SU-DHL-6 (cell line): ENCODE data around the gene MEFV.

Experiments
- H2AFZ ChIP-seq: fragments of 200-600 bp; sonication (generic); 2 replicates; pipeline ENCODE4 v1.6.1; 2014; ENCODE audit warnings: low read depth, mild to moderate bottlenecking, moderate library complexity, mixed read lengths, antibody characterized with exemption, low read length; ENCODE audit not compliant: severe bottlenecking
- H3F3A ChIP-seq: fragments of 200-600 bp; shearing (Covaris generic); 2 replicates; pipeline ENCODE4 v1.6.0; 2016; ENCODE audit warnings: antibody characterized with exemption, mild to moderate bottlenecking; ENCODE audit not compliant: insufficient read depth
- H3K27ac ChIP-seq: fragments of 200-600 bp; sonication (generic); 2 replicates; pipeline ENCODE4 v1.5.1; 2016; ENCODE audit warnings: low read depth, mild to moderate bottlenecking, low read length, moderate library complexity, mixed read lengths
- H3K27me3 ChIP-seq: fragments of 200-600 bp; sonication (generic), shearing (Covaris generic); 2 replicates; pipeline ENCODE4 v1.6.0; 2014; ENCODE audit warnings: mild to moderate bottlenecking, low read length
- H3K36me3 ChIP-seq: fragments of 200-600 bp; sonication (generic); 2 replicates; pipeline ENCODE4 v1.6.1; 2014; ENCODE audit warnings: mild to moderate bottlenecking, low read length, mixed read lengths
- H3K4me2 ChIP-seq: fragments of 300-600, 200-600 bp; shearing (Covaris generic), sonication (generic); 2 replicates; pipeline ENCODE4 v1.6.0; 2014; ENCODE audit warnings: low read length, low read depth, mild to moderate bottlenecking; ENCODE audit not compliant: poor library complexity, severe bottlenecking
- H3K4me3 ChIP-seq: fragments of 200-600 bp; sonication (generic); 2 replicates; pipeline ENCODE4 v1.5.1; 2014; ENCODE audit warnings: antibody characterized with exemption, low read length, mild to moderate bottlenecking, mixed read lengths; ENCODE audit not compliant: insufficient read depth, poor library complexity, severe bottlenecking
- H3K79me2 ChIP-seq: fragments of 200-600 bp; sonication (generic); 2 replicates; pipeline ENCODE4 v1.6.1; 2014; ENCODE audit warnings: mild to moderate bottlenecking, low read length, moderate library complexity; ENCODE audit not compliant: insufficient read depth
- H3K9ac ChIP-seq: fragments of 200-600 bp; sonication (generic); 2 replicates; pipeline ENCODE4 v1.7.0; 2014; ENCODE audit warnings: mild to moderate bottlenecking, low read length
- H3K9me2 ChIP-seq: fragments of 200-600 bp; sonication (generic); replicated peaks from 2 replicates; pipeline ENCODE4 v1.6.1; 2014; ENCODE audit warnings: low read length; ENCODE audit not compliant: insufficient read depth
- H3K9me3 ChIP-seq: fragments of 200-600 bp; sonication (generic); 2 replicates; pipeline ENCODE4 v1.6.1; 2014; ENCODE audit warnings: low read length, mixed read lengths; ENCODE audit not compliant: insufficient read depth
- H4K20me1 ChIP-seq: fragments of 200-600 bp; sonication (generic); 2 replicates; pipeline ENCODE4 v1.6.1; 2014; ENCODE audit warnings: low read depth, mild to moderate bottlenecking, antibody characterized with exemption, low read length, moderate library complexity, mixed read lengths
- EZH2phosphoT487 ChIP-seq: fragments of 200-600 bp; sonication (generic), shearing (Covaris generic); conservative IDR thresholded peaks from 2 replicates; pipeline ENCODE4 v1.6.1; 2018; ENCODE audit warnings: mild to moderate bottlenecking, antibody characterized with exemption, low read length, moderate library complexity, mixed read lengths
- TF ChIP-seq, protein P1 (sequence below): fragments of 200-600 bp; sonication (generic); IDR thresholded peaks from one replicate; pipeline ENCODE4 v1.5.1; 2017; ENCODE audit warnings: antibody characterized with exemption, mild to moderate bottlenecking, low read length, moderate library complexity; ENCODE audit not compliant: insufficient read depth, poor library complexity, severe bottlenecking

MEFV gene

DNA sequence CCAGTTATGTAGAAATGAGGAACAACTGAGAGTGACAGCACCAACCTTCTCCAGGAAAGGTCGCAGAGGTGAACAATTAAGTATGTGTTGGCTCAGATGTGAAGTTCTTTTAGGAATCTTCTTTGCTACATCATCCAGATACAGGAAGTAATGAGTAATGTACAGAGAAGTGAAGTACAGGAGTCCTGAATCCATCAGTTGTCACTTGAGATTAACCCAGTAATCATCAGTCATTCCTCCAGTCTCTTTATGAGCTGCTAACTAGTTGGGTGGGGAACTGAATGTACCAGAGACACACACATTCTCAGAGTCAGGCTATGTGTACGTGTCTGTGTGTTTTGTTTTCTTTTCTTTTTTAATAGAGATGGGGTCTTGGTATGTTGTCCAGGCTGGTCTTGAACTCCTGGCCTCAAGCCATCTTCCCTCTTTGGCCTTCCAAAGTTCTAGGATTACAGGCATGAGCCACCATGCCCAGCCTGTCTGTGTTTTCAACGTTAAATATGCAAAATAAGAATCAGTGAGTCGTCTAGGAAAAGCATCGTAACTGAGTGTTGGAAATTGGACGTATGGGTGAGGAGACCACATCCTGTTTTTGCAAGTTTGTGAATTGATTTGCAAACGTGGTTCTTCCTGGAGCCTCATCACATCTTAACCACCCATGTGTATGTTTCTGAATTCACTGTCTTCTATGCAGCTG lies 41.4 kb downstream of the MEFV start:
- Histone ChIP-seq H3F3A (no peaks in the 10 kb centered on the region), H2AFZ (no peak overlapping the region), H3K4me2 (no peak overlapping the region), H3K4me3 (no peak overlapping the region), H3K36me3 (no peaks in the 10 kb centered on the region), H4K20me1 (no peaks in the 10 kb centered on the region), H3K9me3 (no peaks in the 10 kb centered on the region), H3K27ac (no peak overlapping the region), H3K9ac (no peak overlapping the region), H3K27me3 (no peaks in the 10 kb centered on the region), H3K9me2 (no peaks in the 10 kb centered on the region), H3K79me2 (no peaks in the 10 kb centered on the region)
- no peak for TF ChIP-seq EZH2phosphoT487
- TF ChIP-seq, protein P1, sequence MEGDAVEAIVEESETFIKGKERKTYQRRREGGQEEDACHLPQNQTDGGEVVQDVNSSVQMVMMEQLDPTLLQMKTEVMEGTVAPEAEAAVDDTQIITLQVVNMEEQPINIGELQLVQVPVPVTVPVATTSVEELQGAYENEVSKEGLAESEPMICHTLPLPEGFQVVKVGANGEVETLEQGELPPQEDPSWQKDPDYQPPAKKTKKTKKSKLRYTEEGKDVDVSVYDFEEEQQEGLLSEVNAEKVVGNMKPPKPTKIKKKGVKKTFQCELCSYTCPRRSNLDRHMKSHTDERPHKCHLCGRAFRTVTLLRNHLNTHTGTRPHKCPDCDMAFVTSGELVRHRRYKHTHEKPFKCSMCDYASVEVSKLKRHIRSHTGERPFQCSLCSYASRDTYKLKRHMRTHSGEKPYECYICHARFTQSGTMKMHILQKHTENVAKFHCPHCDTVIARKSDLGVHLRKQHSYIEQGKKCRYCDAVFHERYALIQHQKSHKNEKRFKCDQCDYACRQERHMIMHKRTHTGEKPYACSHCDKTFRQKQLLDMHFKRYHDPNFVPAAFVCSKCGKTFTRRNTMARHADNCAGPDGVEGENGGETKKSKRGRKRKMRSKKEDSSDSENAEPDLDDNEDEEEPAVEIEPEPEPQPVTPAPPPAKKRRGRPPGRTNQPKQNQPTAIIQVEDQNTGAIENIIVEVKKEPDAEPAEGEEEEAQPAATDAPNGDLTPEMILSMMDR: no peak

DNA sequence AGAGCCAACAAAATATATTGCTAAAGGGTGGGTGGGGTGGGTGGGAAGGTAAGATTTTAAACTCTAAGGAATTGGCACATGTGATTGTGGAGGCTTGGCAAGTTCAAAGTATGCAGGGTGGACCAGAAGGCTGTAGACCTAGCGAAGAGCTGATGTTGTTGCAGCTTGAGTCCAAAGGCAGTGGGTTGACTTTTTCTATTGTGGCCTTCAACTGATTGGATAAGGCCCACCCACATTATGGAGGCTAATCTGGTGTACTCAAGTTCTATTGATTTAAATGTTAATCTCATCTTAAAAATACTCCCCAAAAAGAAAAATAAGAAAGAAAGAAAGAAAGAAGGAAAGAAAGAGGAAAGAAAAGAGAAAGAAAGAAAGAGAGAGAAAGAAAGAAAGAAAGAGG lies 43.9 kb downstream of the MEFV start:
- Histone ChIP-seq H3K9ac (no peak overlapping the region), H3K4me2 (no peak overlapping the region), H3F3A (no peaks in the 10 kb centered on the region), H3K27ac (no peak overlapping the region), H2AFZ (no peak overlapping the region), H3K36me3 (no peaks in the 10 kb centered on the region), H3K9me3 (no peaks in the 10 kb centered on the region), H3K27me3 (no peaks in the 10 kb centered on the region), H3K9me2 (no peaks in the 10 kb centered on the region), H3K79me2 (no peaks in the 10 kb centered on the region), H3K4me3 (no peak overlapping the region), H4K20me1 (no peaks in the 10 kb centered on the region)
- no peak for TF ChIP-seq EZH2phosphoT487
- TF ChIP-seq, protein P1: no peak

DNA sequence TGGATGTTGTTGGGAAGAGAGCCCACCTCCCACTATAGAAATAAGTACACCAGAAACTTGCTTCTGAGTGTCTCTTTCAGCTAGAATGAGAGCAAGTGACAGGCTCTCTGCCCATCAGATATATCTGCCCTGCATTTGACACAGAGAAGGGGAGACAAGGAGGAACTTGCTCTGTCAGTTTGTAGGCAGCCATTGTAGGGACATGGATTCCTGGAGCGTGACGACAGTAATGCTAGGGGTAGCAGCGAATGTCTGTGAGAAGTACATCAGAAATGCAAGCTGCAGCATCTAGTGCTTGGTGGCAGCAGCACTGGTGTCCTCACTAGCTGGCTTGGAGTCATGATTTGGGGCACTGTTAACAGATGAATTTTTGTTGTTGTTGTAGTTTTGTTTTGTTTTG lies 44.4 kb downstream of the MEFV start:
- no peak overlapping the region for H3K4me2 ChIP-seq
- H3K79me2 ChIP-seq: no peaks in the 10 kb centered on the region
- no peak overlapping the region for H3K4me3 ChIP-seq
- H4K20me1 ChIP-seq: no peaks in the 10 kb centered on the region
- H3K9me3 ChIP-seq: no peaks in the 10 kb centered on the region
- H3K9ac ChIP-seq: no peak overlapping the region
- H3F3A ChIP-seq: no peaks in the 10 kb centered on the region
- H3K36me3 ChIP-seq: no peaks in the 10 kb centered on the region
- H3K9me2 ChIP-seq: no peaks in the 10 kb centered on the region
- no peak overlapping the region for H3K27ac ChIP-seq
- TF ChIP-seq, protein P1: no peak
- TF ChIP-seq EZH2phosphoT487: no peak
- no peaks in the 10 kb centered on the region for H3K27me3 ChIP-seq
- no peak overlapping the region for H2AFZ ChIP-seq
